Progenitor cell of endocrine pancreas (in vitro differentiated cells): Measurements from ENCODE around the gene NUDT8. TPM values are rescaled to one million over a fixed set of nuclear protein-coding genes. Genes with fewer than 3 reads are reported as not detected.
"Not testable (repeated sequence)": the region's sequence is repeated elsewhere in the genome, so short reads cannot be mapped to it uniquely, and the experiment has no call there.

Source experiments
- DNase-seq: peaks from one replicate; pipeline ENCODE4 v3.0.0; 2021; ENCODE audit warnings: low spot score; ENCODE audit not compliant: unreplicated experiment
- H3K27ac Mint-ChIP-seq: 2 replicates; pipeline ENCODE4 v1.8.0; 2021; ENCODE audit warnings: mild to moderate bottlenecking, moderate library complexity, mixed read lengths
- H3K27me3 Mint-ChIP-seq: 2 replicates; pipeline ENCODE4 v1.8.0; 2021; ENCODE audit warnings: mixed read lengths
- H3K36me3 Mint-ChIP-seq: 2 replicates; pipeline ENCODE4 v1.8.0; 2022; ENCODE audit warnings: mixed read lengths; ENCODE audit not compliant: insufficient read depth
- H3K4me1 Mint-ChIP-seq: 2 replicates; pipeline ENCODE4 v1.8.0; 2021; ENCODE audit warnings: low read depth, mixed read lengths
- H3K4me3 Mint-ChIP-seq: 2 replicates; pipeline ENCODE4 v1.8.0; 2021; ENCODE audit warnings: low read depth, mild to moderate bottlenecking, moderate library complexity, mixed read lengths
- H3K9me3 Mint-ChIP-seq: 2 replicates; pipeline ENCODE4 v1.8.0; 2021; ENCODE audit warnings: low read depth, mixed read lengths
- total RNA-seq: library from RNA; stranded (reverse); gene quantifications from 2 replicates; pipeline ENCODE4 v1.2.1, GENCODE V29; 2021
- TF ChIP-seq, protein P1 (sequence below): fragments of 200-600 bp; sonication (generic); IDR thresholded peaks from one replicate; pipeline ENCODE4 v1.5.0; 2021; ENCODE audit warnings: antibody characterized with exemption, mild to moderate bottlenecking; ENCODE audit not compliant: unreplicated experiment

NUDT8 gene
- total RNA-seq, 1 donor from 2014 or later, result 5.1 TPM

DNA sequence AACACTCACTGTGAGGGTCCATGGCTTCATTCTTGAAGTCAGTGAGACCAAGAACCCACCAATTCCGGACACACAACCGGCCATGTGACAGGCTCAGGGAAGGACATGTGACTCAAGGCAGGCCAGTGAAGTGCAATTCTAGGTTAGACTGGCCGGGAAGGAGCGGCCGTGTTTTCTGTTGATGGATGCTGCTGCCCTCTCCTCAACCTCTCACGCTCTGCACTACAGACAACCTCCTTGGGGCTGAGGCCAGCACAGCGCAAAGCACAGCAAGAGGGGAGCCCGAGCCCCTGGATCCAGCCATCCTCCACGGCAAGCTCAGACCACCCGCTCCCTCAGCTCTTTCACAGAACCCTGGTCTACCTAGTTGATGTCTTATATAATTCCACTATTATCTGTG, 2.8 kb downstream of the NUDT8 start:
- TF ChIP-seq, protein P1, sequence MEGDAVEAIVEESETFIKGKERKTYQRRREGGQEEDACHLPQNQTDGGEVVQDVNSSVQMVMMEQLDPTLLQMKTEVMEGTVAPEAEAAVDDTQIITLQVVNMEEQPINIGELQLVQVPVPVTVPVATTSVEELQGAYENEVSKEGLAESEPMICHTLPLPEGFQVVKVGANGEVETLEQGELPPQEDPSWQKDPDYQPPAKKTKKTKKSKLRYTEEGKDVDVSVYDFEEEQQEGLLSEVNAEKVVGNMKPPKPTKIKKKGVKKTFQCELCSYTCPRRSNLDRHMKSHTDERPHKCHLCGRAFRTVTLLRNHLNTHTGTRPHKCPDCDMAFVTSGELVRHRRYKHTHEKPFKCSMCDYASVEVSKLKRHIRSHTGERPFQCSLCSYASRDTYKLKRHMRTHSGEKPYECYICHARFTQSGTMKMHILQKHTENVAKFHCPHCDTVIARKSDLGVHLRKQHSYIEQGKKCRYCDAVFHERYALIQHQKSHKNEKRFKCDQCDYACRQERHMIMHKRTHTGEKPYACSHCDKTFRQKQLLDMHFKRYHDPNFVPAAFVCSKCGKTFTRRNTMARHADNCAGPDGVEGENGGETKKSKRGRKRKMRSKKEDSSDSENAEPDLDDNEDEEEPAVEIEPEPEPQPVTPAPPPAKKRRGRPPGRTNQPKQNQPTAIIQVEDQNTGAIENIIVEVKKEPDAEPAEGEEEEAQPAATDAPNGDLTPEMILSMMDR, result no peak
- DNase-seq, result no peak
- peaks cover 7% of the 10 kb centered on the region for H3K4me1 Mint-ChIP-seq
- no peak overlapping the region for H3K27ac Mint-ChIP-seq
- peaks cover 4% of the 10 kb centered on the region for H3K36me3 Mint-ChIP-seq
- peaks cover 6% of the 10 kb centered on the region for H3K9me3 Mint-ChIP-seq
- H3K4me3 Mint-ChIP-seq, result no peak overlapping the region
- H3K27me3 Mint-ChIP-seq, result peaks cover 5% of the 10 kb centered on the region

DNA sequence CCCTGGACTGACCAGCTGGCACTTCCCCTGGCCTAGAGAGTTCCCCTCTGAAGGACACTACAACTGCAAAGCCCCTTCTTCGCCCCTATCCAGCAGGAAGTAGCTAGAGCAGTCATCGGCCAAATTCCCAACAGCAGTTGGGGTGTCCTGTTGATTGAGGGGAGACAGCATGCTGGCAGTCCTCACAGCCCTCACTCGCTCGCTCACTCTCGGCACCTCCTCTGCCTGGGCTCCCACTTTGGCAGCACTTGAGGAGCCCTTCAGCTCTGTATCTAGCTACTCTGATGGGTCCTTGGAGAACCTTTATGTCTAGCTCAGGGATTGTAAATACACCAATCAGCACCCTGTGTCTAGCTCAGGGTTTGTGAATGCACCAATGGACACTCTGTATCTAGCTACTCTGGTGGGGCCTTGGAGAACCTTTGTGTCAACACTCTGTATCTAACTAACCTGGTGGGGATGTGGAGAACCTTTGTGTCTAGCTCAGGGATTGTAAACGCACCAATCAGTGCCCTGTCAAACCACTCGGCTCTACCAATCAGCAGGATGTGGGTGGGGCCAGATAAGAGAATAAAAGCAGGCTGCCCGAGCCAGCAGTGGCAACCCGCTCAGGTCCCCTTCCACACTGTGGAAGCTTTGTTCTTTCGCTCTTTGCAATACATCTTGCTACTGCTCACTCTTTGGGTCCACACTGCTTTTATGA, 3.5 kb downstream of the NUDT8 start:
- H3K36me3 Mint-ChIP-seq, H3K9me3 Mint-ChIP-seq, H3K4me3 Mint-ChIP-seq, DNase-seq, H3K27ac Mint-ChIP-seq, H3K4me1 Mint-ChIP-seq: not testable (repeated sequence)
- peaks cover 12% of the 10 kb centered on the region for H3K27me3 Mint-ChIP-seq

DNA sequence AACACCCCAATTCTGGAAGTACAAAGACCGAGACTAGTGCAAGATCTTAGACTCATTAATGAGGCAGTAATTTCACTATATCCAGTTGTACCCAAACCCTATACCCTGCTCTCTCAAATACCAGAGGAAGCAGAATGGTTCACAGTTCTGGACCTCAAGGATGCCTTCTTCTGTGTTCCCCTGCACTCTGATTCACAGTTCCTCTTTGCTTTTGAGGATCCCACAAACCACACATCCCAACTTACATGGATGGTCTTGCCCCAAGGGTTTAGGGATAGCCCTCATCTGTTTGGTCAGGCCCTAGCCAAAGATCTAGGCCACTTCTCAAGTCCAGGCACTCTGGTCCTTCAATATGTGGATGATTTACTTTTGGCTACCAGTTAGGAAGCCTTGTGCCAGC, 5.9 kb downstream of the NUDT8 start:
- H3K9me3 Mint-ChIP-seq, H3K27ac Mint-ChIP-seq, H3K36me3 Mint-ChIP-seq, H3K4me3 Mint-ChIP-seq, DNase-seq: not testable (repeated sequence)
- peaks cover 27% of the 10 kb centered on the region for H3K27me3 Mint-ChIP-seq
- H3K4me1 Mint-ChIP-seq, result peaks cover 17% of the 10 kb centered on the region

DNA sequence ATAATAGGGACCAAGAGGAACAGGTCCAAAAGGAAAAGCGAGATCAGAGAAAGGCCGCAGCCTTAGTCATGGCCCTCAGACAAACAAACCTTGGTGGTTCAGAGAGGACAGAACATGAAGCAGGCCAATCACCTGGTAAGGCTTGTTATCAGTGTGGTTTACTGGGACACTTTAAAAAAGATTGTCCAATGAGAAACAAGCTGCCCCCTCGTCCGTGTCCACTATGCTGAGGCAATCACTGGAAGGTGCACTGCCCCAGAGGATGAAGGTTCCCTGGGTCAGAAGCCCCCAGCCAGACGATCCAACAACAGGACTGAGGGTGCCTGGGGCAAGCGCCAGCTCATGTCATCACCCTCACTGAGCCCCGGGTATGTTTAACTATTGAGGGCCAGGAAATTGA, 6.8 kb downstream of the NUDT8 start:
- not testable (repeated sequence) for H3K36me3 Mint-ChIP-seq, H3K9me3 Mint-ChIP-seq, H3K27ac Mint-ChIP-seq, DNase-seq, H3K4me3 Mint-ChIP-seq
- H3K27me3 Mint-ChIP-seq, result peaks cover 30% of the 10 kb centered on the region
- H3K4me1 Mint-ChIP-seq, result peaks cover 17% of the 10 kb centered on the region

DNA sequence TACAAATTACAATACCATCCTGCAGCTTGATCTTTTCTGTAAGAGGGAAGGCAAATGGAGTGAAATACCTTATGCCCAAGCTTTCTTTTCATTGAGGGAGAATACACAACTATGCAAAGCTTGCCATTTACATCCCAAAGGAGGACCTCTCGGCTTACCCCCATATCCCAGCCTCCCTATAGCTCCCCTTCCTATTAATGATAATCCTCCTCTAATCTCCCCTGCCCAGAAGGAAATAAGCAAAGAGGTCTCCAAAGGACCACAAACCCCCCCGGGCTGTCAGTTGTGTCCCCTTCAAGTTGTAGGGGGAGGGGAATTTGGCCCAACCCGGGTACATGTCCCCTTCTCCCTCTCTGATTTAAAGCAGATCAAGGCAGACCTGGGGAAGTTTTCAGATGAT, 7.8 kb downstream of the NUDT8 start:
- H3K27me3 Mint-ChIP-seq, result peaks cover 39% of the 10 kb centered on the region
- H3K36me3 Mint-ChIP-seq, H3K27ac Mint-ChIP-seq, DNase-seq, H3K9me3 Mint-ChIP-seq: not testable (repeated sequence)
- H3K4me3 Mint-ChIP-seq, result peak overlapping the region; percentile 89
- peaks cover 23% of the 10 kb centered on the region for H3K4me1 Mint-ChIP-seq

DNA sequence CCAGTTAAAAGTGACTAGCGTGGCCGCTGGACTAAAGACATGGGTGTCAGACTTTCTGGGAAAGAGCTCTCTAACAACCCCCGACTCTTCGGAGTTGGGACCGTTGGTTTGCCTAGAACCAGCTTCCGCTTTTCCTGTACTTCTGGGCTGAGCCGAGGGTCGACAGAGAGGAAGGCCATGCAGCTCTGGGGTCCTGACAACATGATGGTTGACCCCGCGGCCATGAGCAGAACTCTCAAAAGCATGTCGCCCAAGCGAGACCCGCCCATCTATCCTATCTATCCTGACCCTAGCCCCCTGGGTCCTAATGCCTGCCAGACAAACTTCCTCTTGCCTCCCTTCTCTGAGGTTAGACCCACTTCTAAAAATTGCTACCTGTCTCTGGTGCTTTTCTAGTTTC, 9.1 kb downstream of the NUDT8 start:
- peak overlapping the region; percentile 89 for H3K4me3 Mint-ChIP-seq
- not testable (repeated sequence) for H3K36me3 Mint-ChIP-seq, DNase-seq, H3K9me3 Mint-ChIP-seq
- H3K27ac Mint-ChIP-seq, result peak overlapping the region; percentile 50
- H3K27me3 Mint-ChIP-seq, result peaks cover 40% of the 10 kb centered on the region
- peaks cover 23% of the 10 kb centered on the region for H3K4me1 Mint-ChIP-seq

DNA sequence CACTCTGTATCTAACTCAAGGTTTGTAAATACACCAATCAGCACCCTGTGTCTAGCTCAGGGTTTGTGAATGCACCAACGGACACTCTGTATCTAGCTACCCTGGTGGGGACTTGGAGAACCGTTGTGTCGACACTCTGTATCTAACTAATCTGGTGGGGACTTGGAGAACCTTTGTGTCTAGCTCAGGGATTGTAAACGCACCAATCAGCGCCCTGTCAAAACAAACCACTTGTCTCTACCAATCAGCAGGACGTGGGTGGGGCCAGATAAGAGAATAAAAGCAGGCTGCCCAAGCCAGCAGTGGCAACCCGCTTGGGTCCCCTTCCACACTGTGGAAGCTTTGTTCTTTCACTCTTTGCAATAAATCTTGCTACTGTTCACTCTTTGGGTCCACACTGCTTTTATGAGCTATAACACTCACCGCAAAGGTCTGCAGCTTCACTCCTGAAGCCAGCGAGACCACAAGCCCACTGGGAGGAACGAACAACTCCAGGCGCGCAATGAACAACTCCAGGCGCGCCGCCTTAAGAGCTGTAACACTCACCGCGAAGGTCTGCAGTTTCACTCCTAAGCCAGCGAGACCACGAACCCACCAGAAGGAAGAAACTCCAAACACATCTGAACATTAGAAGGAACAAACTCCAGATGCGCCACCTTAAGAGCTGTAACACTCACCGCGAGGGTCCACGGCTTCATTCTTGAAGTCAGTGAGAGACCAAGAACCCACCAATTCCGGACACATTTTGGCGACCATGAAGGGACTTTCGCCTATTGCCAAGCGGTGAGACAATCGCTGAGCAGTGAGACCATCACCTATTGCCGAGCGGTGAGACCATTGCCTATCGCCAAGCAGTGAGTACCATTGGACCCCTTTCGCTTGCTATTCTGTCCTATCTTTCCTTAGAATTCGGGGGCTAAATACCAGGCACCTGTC, 9.8 kb downstream of the NUDT8 start:
- not testable (repeated sequence) for DNase-seq, H3K36me3 Mint-ChIP-seq, H3K9me3 Mint-ChIP-seq
- Mint-ChIP-seq H3K4me3 (peak overlapping the region; percentile 89), H3K27ac (peak overlapping the region; percentile 50), H3K27me3 (peaks cover 40% of the 10 kb centered on the region), H3K4me1 (peaks cover 23% of the 10 kb centered on the region)

DNA sequence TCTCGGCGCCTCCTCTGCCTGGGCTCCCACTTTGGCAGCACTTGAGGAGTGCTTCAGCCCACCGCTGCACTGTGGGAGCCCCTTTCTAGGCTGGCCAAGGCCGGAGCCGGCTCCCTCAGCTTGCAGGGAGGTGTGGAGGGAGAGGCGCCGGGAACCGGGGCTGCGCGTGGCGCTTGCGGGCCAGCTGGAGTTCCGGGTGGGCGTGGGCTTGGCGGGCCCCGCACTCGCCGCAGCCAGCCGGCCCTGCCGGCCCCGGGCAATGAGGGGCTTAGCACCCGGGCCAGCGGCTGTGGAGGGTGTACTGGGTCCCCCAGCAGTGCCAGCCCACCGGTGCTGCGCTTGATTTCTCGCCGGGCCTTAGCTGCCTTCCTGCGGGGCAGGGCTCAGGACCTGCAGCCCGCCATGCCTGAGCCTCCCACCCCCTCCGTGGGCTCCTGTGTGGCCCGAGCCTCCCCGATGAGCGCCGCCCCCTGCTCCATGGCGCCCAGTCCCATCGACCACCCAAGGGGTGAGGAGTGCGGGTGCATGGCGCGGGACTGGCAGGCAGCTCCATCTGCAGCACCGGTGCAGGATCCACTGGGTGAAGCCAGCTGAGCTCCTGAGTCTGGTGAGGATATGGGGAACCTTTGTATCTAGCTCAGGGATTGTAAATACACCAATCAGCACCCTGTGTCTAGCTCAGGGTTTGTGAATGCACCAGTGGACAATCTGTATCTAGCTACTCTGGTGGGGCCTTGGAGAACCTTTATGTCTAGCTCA, 10.7 kb downstream of the NUDT8 start:
- not testable (repeated sequence) for DNase-seq, H3K4me3 Mint-ChIP-seq, H3K27ac Mint-ChIP-seq, H3K36me3 Mint-ChIP-seq, H3K9me3 Mint-ChIP-seq
- H3K27me3 Mint-ChIP-seq, result peaks cover 40% of the 10 kb centered on the region
- H3K4me1 Mint-ChIP-seq, result peaks cover 23% of the 10 kb centered on the region
